ENCODE data around the gene TTL.

Gene TTL

GRCh38 chr2:112474844-112475486 lies 7.0 kb upstream of the TTL start:
- H3K36me3 ChIP-seq (ENCODE audit: control insufficient read depth, insufficient read depth, low read length) = no peaks in the 10 kb centered on the region
- H3K9me3 ChIP-seq (ENCODE audit: control insufficient read depth, low read length) = no peaks in the 10 kb centered on the region
- WGBS, 2 experiments = 83 to 85% methylated on average over 6 of the region's 6 CpGs
- no peak overlapping the region for H3K27ac ChIP-seq (ENCODE audit: insufficient read depth, low read depth, low read length, poor library complexity, severe bottlenecking)
- no peaks in the 10 kb centered on the region for H3K4me1 ChIP-seq (ENCODE audit: control insufficient read depth, insufficient read depth, low read length)
- no peaks in the 10 kb centered on the region for H3K27me3 ChIP-seq (ENCODE audit: control insufficient read depth, insufficient read depth, low read length, poor library complexity, severe bottlenecking)
- H3K4me3 ChIP-seq (ENCODE audit: insufficient read depth, low read depth, low read length) = no peak overlapping the region

- Histone ChIP-seq H3K9me3 (ENCODE audit: control insufficient read depth, low read length) (no peaks in the 10 kb centered on the region), H3K27ac (ENCODE audit: insufficient read depth, low read depth, low read length, poor library complexity, severe bottlenecking) (no peak overlapping the region), H3K36me3 (ENCODE audit: control insufficient read depth, insufficient read depth, low read length) (no peaks in the 10 kb centered on the region), H3K27me3 (ENCODE audit: control insufficient read depth, insufficient read depth, low read length, poor library complexity, severe bottlenecking) (no peaks in the 10 kb centered on the region), H3K4me1 (ENCODE audit: control insufficient read depth, insufficient read depth, low read length) (no peaks in the 10 kb centered on the region), H3K4me3 (ENCODE audit: insufficient read depth, low read depth, low read length) (no peak overlapping the region)
- 87 to 89% methylated on average over 7 of the region's 7 CpGs for WGBS, 2 experiments
Measured at GRCh38 chr2:112476434-112476833, 5.5 kb upstream of the TTL start.

- Histone ChIP-seq H3K36me3 (ENCODE audit: control insufficient read depth, insufficient read depth, low read length) (no peaks in the 10 kb centered on the region), H3K4me1 (ENCODE audit: control insufficient read depth, insufficient read depth, low read length) (peaks cover 7% of the 10 kb centered on the region), H3K4me3 (ENCODE audit: insufficient read depth, low read depth, low read length) (no peak overlapping the region), H3K9me3 (ENCODE audit: control insufficient read depth, low read length) (no peaks in the 10 kb centered on the region), H3K27ac (ENCODE audit: insufficient read depth, low read depth, low read length, poor library complexity, severe bottlenecking) (no peak overlapping the region), H3K27me3 (ENCODE audit: control insufficient read depth, insufficient read depth, low read length, poor library complexity, severe bottlenecking) (no peaks in the 10 kb centered on the region)
- WGBS, 2 experiments = 42 to 45% methylated on average over 20 of the region's 20 CpGs
Measured at GRCh38 chr2:112480530-112481049, 1.4 kb upstream of the TTL start.

- peaks cover 3% of the 10 kb centered on the region for H3K36me3 ChIP-seq (ENCODE audit: control insufficient read depth, insufficient read depth, low read length)
- no peaks in the 10 kb centered on the region for H3K27me3 ChIP-seq (ENCODE audit: control insufficient read depth, insufficient read depth, low read length, poor library complexity, severe bottlenecking)
- H3K27ac ChIP-seq (ENCODE audit: insufficient read depth, low read depth, low read length, poor library complexity, severe bottlenecking) = peak overlapping the region; percentile 62
- H3K4me3 ChIP-seq (ENCODE audit: insufficient read depth, low read depth, low read length) = peak overlapping the region; percentile 54
- 1% methylated on average over 19 of the region's 19 CpGs for WGBS, 2 experiments
- no peaks in the 10 kb centered on the region for H3K9me3 ChIP-seq (ENCODE audit: control insufficient read depth, low read length)
- peaks cover 7% of the 10 kb centered on the region for H3K4me1 ChIP-seq (ENCODE audit: control insufficient read depth, insufficient read depth, low read length)
Measured at GRCh38 chr2:112481050-112481527, 867 bp upstream of the TTL start.

GRCh38 chr2:112482309-112483041 lies 519 bp downstream of the TTL start:
- WGBS, 2 experiments = 0% methylated on average over 77 of the region's 77 CpGs
- peaks cover 12% of the 10 kb centered on the region for H3K36me3 ChIP-seq (ENCODE audit: control insufficient read depth, insufficient read depth, low read length)
- peaks cover 7% of the 10 kb centered on the region for H3K4me1 ChIP-seq (ENCODE audit: control insufficient read depth, insufficient read depth, low read length)
- H3K4me3 ChIP-seq (ENCODE audit: insufficient read depth, low read depth, low read length) = peak overlapping the region; percentile 87
- no peaks in the 10 kb centered on the region for H3K9me3 ChIP-seq (ENCODE audit: control insufficient read depth, low read length)
- no peaks in the 10 kb centered on the region for H3K27me3 ChIP-seq (ENCODE audit: control insufficient read depth, insufficient read depth, low read length, poor library complexity, severe bottlenecking)
- no peak overlapping the region for H3K27ac ChIP-seq (ENCODE audit: insufficient read depth, low read depth, low read length, poor library complexity, severe bottlenecking)

GRCh38 chr2:112483042-112483473 lies 1.1 kb downstream of the TTL start:
- Histone ChIP-seq H3K4me1 (ENCODE audit: control insufficient read depth, insufficient read depth, low read length) (peaks cover 7% of the 10 kb centered on the region), H3K27ac (ENCODE audit: insufficient read depth, low read depth, low read length, poor library complexity, severe bottlenecking) (no peak overlapping the region), H3K36me3 (ENCODE audit: control insufficient read depth, insufficient read depth, low read length) (peaks cover 12% of the 10 kb centered on the region), H3K27me3 (ENCODE audit: control insufficient read depth, insufficient read depth, low read length, poor library complexity, severe bottlenecking) (no peaks in the 10 kb centered on the region), H3K4me3 (ENCODE audit: insufficient read depth, low read depth, low read length) (peak overlapping the region; percentile 87), H3K9me3 (ENCODE audit: control insufficient read depth, low read length) (no peaks in the 10 kb centered on the region)
- 7 to 8% methylated on average over 10 of the region's 10 CpGs for WGBS, 2 experiments

- H3K27ac ChIP-seq (ENCODE audit: insufficient read depth, low read depth, low read length, poor library complexity, severe bottlenecking) = no peak overlapping the region
- H3K4me3 ChIP-seq (ENCODE audit: insufficient read depth, low read depth, low read length) = no peak overlapping the region
- 93 to 99% methylated on average over 3 of the region's 3 CpGs for WGBS, 2 experiments
Measured at GRCh38 chr2:112483831-112484230, 1.9 kb downstream of the TTL start.

GRCh38 chr2:112485849-112486248 lies 3.9 kb downstream of the TTL start:
- no peaks in the 10 kb centered on the region for H3K27me3 ChIP-seq (ENCODE audit: control insufficient read depth, insufficient read depth, low read length, poor library complexity, severe bottlenecking)
- H3K4me3 ChIP-seq (ENCODE audit: insufficient read depth, low read depth, low read length) = no peak overlapping the region
- WGBS, 2 experiments = 95 to 98% methylated on average over 6 of the region's 6 CpGs
- no peak overlapping the region for H3K27ac ChIP-seq (ENCODE audit: insufficient read depth, low read depth, low read length, poor library complexity, severe bottlenecking)
- peaks cover 12% of the 10 kb centered on the region for H3K36me3 ChIP-seq (ENCODE audit: control insufficient read depth, insufficient read depth, low read length)
- peaks cover 7% of the 10 kb centered on the region for H3K4me1 ChIP-seq (ENCODE audit: control insufficient read depth, insufficient read depth, low read length)
- H3K9me3 ChIP-seq (ENCODE audit: control insufficient read depth, low read length) = no peaks in the 10 kb centered on the region

More at GRCh38 chr2:112483831-112484230, 1.9 kb downstream of the TTL start:
- Histone ChIP-seq H3K27me3 (ENCODE audit: control insufficient read depth, insufficient read depth, low read length, poor library complexity, severe bottlenecking) (no peaks in the 10 kb centered on the region), H3K9me3 (ENCODE audit: control insufficient read depth, low read length) (no peaks in the 10 kb centered on the region), H3K36me3 (ENCODE audit: control insufficient read depth, insufficient read depth, low read length) (peaks cover 12% of the 10 kb centered on the region), H3K4me1 (ENCODE audit: control insufficient read depth, insufficient read depth, low read length) (peaks cover 7% of the 10 kb centered on the region)

- 90 to 96% methylated on average over 5 of the region's 5 CpGs for WGBS, 2 experiments
- H3K27me3 ChIP-seq (ENCODE audit: control insufficient read depth, insufficient read depth, low read length, poor library complexity, severe bottlenecking) = no peaks in the 10 kb centered on the region
- no peak overlapping the region for H3K4me3 ChIP-seq (ENCODE audit: insufficient read depth, low read depth, low read length)
- H3K27ac ChIP-seq (ENCODE audit: insufficient read depth, low read depth, low read length, poor library complexity, severe bottlenecking) = no peak overlapping the region
- no peaks in the 10 kb centered on the region for H3K9me3 ChIP-seq (ENCODE audit: control insufficient read depth, low read length)
- peaks cover 12% of the 10 kb centered on the region for H3K36me3 ChIP-seq (ENCODE audit: control insufficient read depth, insufficient read depth, low read length)
- peaks cover 7% of the 10 kb centered on the region for H3K4me1 ChIP-seq (ENCODE audit: control insufficient read depth, insufficient read depth, low read length)
Measured at GRCh38 chr2:112486895-112487294, 4.9 kb downstream of the TTL start.

- Histone ChIP-seq H3K27ac (ENCODE audit: insufficient read depth, low read depth, low read length, poor library complexity, severe bottlenecking) (no peak overlapping the region), H3K27me3 (ENCODE audit: control insufficient read depth, insufficient read depth, low read length, poor library complexity, severe bottlenecking) (no peaks in the 10 kb centered on the region), H3K4me3 (ENCODE audit: insufficient read depth, low read depth, low read length) (no peak overlapping the region), H3K36me3 (ENCODE audit: control insufficient read depth, insufficient read depth, low read length) (peaks cover 12% of the 10 kb centered on the region), H3K9me3 (ENCODE audit: control insufficient read depth, low read length) (no peaks in the 10 kb centered on the region), H3K4me1 (ENCODE audit: control insufficient read depth, insufficient read depth, low read length) (peaks cover 7% of the 10 kb centered on the region)
- WGBS, 2 experiments = 92 to 93% methylated on average over 3 to 4 of the region's 4 CpGs
Measured at GRCh38 chr2:112487444-112487961, 5.5 kb downstream of the TTL start.

Data from ectodermal cell (in vitro differentiated cells).